Keratinocyte (primary cell): ENCODE data around the gene RGS9. TPM values are rescaled to one million over a fixed set of nuclear protein-coding genes. Genes with fewer than 3 reads are reported as not detected.

ENCODE experiments used
- DNase-seq: peaks from one replicate; pipeline ENCODE4 v3.0.0-alpha.2; 2011; ENCODE audit warnings: low read depth, missing footprints, low spot score
- FAIRE-seq: peaks from 2 replicates; lab custom pipeline; 2011; peaks lifted over from hg19 to GRCh38; lab: Jason Lieb, UNC
- H2AFZ ChIP-seq: 2 replicates; pipeline ENCODE4 v1.6.0; 2012; ENCODE audit warnings: low read length, control low read depth, inconsistent platforms; ENCODE audit not compliant: control insufficient read depth
- H3K27ac ChIP-seq: 2 replicates; pipeline ENCODE4 v1.5.1; 2011; ENCODE audit warnings: low read length; ENCODE audit not compliant: control insufficient read depth, insufficient read depth
- H3K27me3 ChIP-seq: 3 replicates; pipeline ENCODE4 v1.6.0; 2011; ENCODE audit warnings: low read length; ENCODE audit not compliant: control insufficient read depth, insufficient read depth; ENCODE audit errors: extremely low read depth
- H3K36me3 ChIP-seq, 2 experiments: 2 replicates in 1 of 2; 3 replicates in 1 of 2; pipeline ENCODE4 v1.5.1; 2011; ENCODE audit warnings: low read length in 2 of 2, mild to moderate bottlenecking in 1 of 2; ENCODE audit not compliant: control insufficient read depth in 2 of 2, insufficient read depth in 2 of 2; ENCODE audit errors: extremely low read depth in 1 of 2
- H3K4me1 ChIP-seq: 3 replicates; pipeline ENCODE4 v1.5.1; 2011; ENCODE audit warnings: low read length; ENCODE audit not compliant: control insufficient read depth, insufficient read depth; ENCODE audit errors: extremely low read depth
- H3K4me2 ChIP-seq: 3 replicates; pipeline ENCODE4 v1.6.0; 2011; ENCODE audit warnings: low read depth, low read length; ENCODE audit not compliant: control insufficient read depth, insufficient read depth; ENCODE audit errors: extremely low read depth
- H3K4me3 ChIP-seq, 3 experiments: fragments of 200-600 bp in 1 of 3; sonication (generic) in 1 of 3; 2 replicates in 2 of 3; 3 replicates in 1 of 3; pipeline ENCODE4 v1.5.1; 2011 to 2016; ENCODE audit warnings: low read length in 3 of 3, mild to moderate bottlenecking in 3 of 3, control low read depth in 2 of 3, inconsistent platforms in 1 of 3, low read depth in 1 of 3, mixed read lengths in 1 of 3, mixed run types in 1 of 3, moderate library complexity in 1 of 3; ENCODE audit not compliant: control insufficient read depth in 2 of 3, insufficient read depth in 2 of 3; ENCODE audit errors: extremely low read depth in 1 of 3
- H3K79me2 ChIP-seq: 2 replicates; pipeline ENCODE4 v1.6.0; 2012; ENCODE audit warnings: low read length; ENCODE audit not compliant: control insufficient read depth, insufficient read depth
- H3K9ac ChIP-seq: 3 replicates; pipeline ENCODE4 v1.6.0; 2011; ENCODE audit warnings: low read length; ENCODE audit not compliant: control insufficient read depth, insufficient read depth; ENCODE audit errors: extremely low read depth
- H3K9me1 ChIP-seq: 3 replicates; pipeline ENCODE4 v1.6.0; 2011; ENCODE audit warnings: low read length; ENCODE audit not compliant: control insufficient read depth, insufficient read depth; ENCODE audit errors: extremely low read depth
- H3K9me3 ChIP-seq: 2 replicates; pipeline ENCODE4 v1.5.1; 2012; ENCODE audit warnings: low read depth, low read length; ENCODE audit not compliant: control insufficient read depth
- H4K20me1 ChIP-seq: 3 replicates; pipeline ENCODE4 v1.6.0; 2011; ENCODE audit warnings: low read length; ENCODE audit not compliant: control insufficient read depth, insufficient read depth; ENCODE audit errors: extremely low read depth
- EZH2 ChIP-seq: IDR thresholded peaks from one replicate; pipeline ENCODE4 v1.6.1; 2012; ENCODE audit warnings: inconsistent platforms, mild to moderate bottlenecking, low read length, moderate library complexity
- dilution Hi-C: fragments of 300-500 bp; cut with MboI; formaldehyde crosslinking; loops from one replicate; pipeline ENCODE4 v1.7.0; 2020; ENCODE audit warnings: low sequenced_read_pairs; ENCODE audit not compliant: extremely low pct_ligation_motif_present
- polyA plus RNA-seq, 5 experiments: library from polyadenylated mRNA; depleted of rRNA in 3 of 5; stranded (reverse) in 3 of 5; stranded (forward) in 1 of 5; unstranded in 1 of 5; fragments of >200 nt; gene quantifications; 1 replicate in 1 of 5; 2 replicates in 3 of 5; 3 replicates in 1 of 5; pipeline versions ENCODE4 v1.2.1 to v1.2.3, GENCODE V29; 2011 to 2012; ENCODE audit warnings: missing spikeins in 2 of 5, low read depth in 1 of 5, low replicate concordance in 1 of 5
- TF ChIP-seq, protein P1 (sequence below), 3 experiments: IDR thresholded peaks in 1 of 3; conservative IDR thresholded peaks in 1 of 3; optimal IDR thresholded peaks in 1 of 3; 2 replicates in 2 of 3; 3 replicates in 1 of 3; pipeline versions ENCODE3 to v1.5.1; 2011; ENCODE audit warnings: low read length in 3 of 3, mild to moderate bottlenecking in 3 of 3, moderate library complexity in 2 of 3, control low read depth in 1 of 3, inconsistent platforms in 1 of 3; ENCODE audit not compliant: insufficient read depth in 2 of 3; ENCODE audit errors: extremely low read depth in 1 of 3

The RGS9 gene
- polyA plus RNA-seq, 1 donor (not counting 4 experiments of a cell fraction or from before 2014, with no cell fraction given): 4.8 TPM

- Histone ChIP-seq H3K27me3 (no peaks in the 10 kb centered on the region), H3K27ac (no peak overlapping the region), H3K4me2 (no peak overlapping the region), H2AFZ (no peak overlapping the region), H3K4me3 (no peak overlapping the region), H3K36me3 (no peaks in the 10 kb centered on the region), H3K9me3 (no peaks in the 10 kb centered on the region), H3K9ac (no peak overlapping the region), H3K79me2 (no peaks in the 10 kb centered on the region), H4K20me1 (no peaks in the 10 kb centered on the region), H3K9me1 (no peaks in the 10 kb centered on the region), H3K4me1 (peaks cover 22% of the 10 kb centered on the region)
- TF ChIP-seq EZH2: no peak
- TF ChIP-seq, protein P1, sequence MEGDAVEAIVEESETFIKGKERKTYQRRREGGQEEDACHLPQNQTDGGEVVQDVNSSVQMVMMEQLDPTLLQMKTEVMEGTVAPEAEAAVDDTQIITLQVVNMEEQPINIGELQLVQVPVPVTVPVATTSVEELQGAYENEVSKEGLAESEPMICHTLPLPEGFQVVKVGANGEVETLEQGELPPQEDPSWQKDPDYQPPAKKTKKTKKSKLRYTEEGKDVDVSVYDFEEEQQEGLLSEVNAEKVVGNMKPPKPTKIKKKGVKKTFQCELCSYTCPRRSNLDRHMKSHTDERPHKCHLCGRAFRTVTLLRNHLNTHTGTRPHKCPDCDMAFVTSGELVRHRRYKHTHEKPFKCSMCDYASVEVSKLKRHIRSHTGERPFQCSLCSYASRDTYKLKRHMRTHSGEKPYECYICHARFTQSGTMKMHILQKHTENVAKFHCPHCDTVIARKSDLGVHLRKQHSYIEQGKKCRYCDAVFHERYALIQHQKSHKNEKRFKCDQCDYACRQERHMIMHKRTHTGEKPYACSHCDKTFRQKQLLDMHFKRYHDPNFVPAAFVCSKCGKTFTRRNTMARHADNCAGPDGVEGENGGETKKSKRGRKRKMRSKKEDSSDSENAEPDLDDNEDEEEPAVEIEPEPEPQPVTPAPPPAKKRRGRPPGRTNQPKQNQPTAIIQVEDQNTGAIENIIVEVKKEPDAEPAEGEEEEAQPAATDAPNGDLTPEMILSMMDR (optimal IDR thresholded peaks at IDR 0.05 in 1 of 3, IDR thresholded peaks at IDR 0.05 in 1 of 3, conservative IDR thresholded peaks at IDR 0.05 in 1 of 3; ENCODE audit: extremely low read depth in 1 of 3, insufficient read depth in 2 of 3, low read length in 3 of 3): no peak
- dilution Hi-C loops: no loop called here
- FAIRE-seq: peak; percentile 46
- no peak for DNase-seq
Observed at GRCh38 chr17:65190467-65191097, 53.4 kb downstream of the RGS9 start.

- H3K27ac ChIP-seq: peak overlapping the region; percentile 7
- FAIRE-seq (peak; percentile 85), DNase-seq (no peak)
- no peaks in the 10 kb centered on the region for H4K20me1 ChIP-seq
- no peak overlapping the region for H2AFZ ChIP-seq
- H3K36me3 ChIP-seq: no peaks in the 10 kb centered on the region
- dilution Hi-C loops: no loop called here
- H3K9me3 ChIP-seq: no peaks in the 10 kb centered on the region
- H3K4me3 ChIP-seq: no peak overlapping the region
- H3K4me2 ChIP-seq: peak overlapping the region; percentile 61
- TF ChIP-seq EZH2: no peak
- TF ChIP-seq, protein P1 (optimal IDR thresholded peaks at IDR 0.05 in 1 of 3, IDR thresholded peaks at IDR 0.05 in 1 of 3, conservative IDR thresholded peaks at IDR 0.05 in 1 of 3; ENCODE audit: extremely low read depth in 1 of 3, insufficient read depth in 2 of 3, low read length in 3 of 3): no peak
- H3K4me1 ChIP-seq: peaks cover 22% of the 10 kb centered on the region
- H3K9me1 ChIP-seq: no peaks in the 10 kb centered on the region
- H3K27me3 ChIP-seq: no peaks in the 10 kb centered on the region
- H3K9ac ChIP-seq: no peak overlapping the region
- no peaks in the 10 kb centered on the region for H3K79me2 ChIP-seq
Observed at GRCh38 chr17:65191811-65192740, 54.9 kb downstream of the RGS9 start.
